OCI-LY3 (cell line): ENCODE results near the gene PANX2.

ENCODE experiments used
- CTCF ChIP-seq: fragments of 200-600, 300-600 bp; sonication (generic); IDR thresholded peaks from 2 replicates; pipeline ENCODE4 v1.5.1; 2014; ENCODE audit warnings: antibody characterized with exemption, low read length, low read depth
- EZH2phosphoT487 ChIP-seq: fragments of 200-600 bp; shearing (Covaris generic); IDR thresholded peaks from 2 replicates; pipeline ENCODE4 v1.6.1; 2018; ENCODE audit warnings: antibody characterized with exemption, mixed run types, low read depth

- TF ChIP-seq CTCF (no peak), EZH2phosphoT487 (no peak)
Observed at GRCh38 chr22:50161508-50162390, 8.8 kb upstream of the PANX2 start.
